GM23248 (cell line): Measurements from ENCODE around the gene PF4V1.

Source experiments
- EZH2 ChIP-seq: fragments of 200-600 bp; sonication (generic); IDR thresholded peaks from 2 replicates; pipeline ENCODE4 v1.6.1; 2018; ENCODE audit warnings: antibody characterized with exemption, mild to moderate bottlenecking; ENCODE audit not compliant: insufficient read depth, poor library complexity, severe bottlenecking
- EZH2phosphoT487 ChIP-seq: fragments of 200-600 bp; sonication (generic); IDR thresholded peaks from 2 replicates; pipeline ENCODE4 v1.6.1; 2018; ENCODE audit warnings: antibody characterized with exemption, moderate library complexity, mild to moderate bottlenecking, low read depth; ENCODE audit not compliant: insufficient read depth

DNA sequence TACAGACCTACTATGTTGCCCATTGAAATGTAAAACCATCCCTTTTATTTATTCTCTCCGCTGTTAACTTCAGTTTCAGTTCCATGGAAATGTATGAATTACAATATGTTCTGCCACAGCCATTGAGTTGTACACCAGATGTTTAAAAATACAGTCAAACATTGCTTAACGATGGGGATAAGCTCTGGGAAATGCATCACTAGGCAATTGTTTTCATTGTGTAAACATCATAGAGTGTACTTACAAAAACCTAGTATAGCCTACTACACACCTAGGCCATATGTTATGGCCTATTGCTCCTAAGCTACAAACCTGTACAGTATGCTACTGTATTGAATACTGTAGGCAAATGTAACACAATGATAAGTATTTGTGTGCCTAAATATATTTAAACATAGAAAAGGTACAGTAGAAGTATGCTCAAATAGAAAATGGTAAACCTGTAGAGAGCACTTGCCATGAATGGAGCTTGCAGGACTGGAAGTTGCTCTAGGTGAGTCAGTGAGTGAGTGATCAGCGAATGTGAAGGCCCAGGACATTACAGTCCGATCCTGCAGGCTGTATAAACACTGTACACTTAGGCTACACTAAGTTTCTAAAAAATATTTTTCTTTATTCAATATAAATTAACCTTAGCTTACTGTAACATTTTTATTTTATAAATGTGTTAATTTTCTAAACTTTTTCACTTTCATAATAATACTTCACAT, 2.7 kb upstream of the PF4V1 start:
- no peak for TF ChIP-seq EZH2phosphoT487
- TF ChIP-seq EZH2: no peak
